NCI-H2081 (cell line): Measurements from ENCODE around the gene ICAM1.
"Not testable (repeated sequence)": the region's sequence is repeated elsewhere in the genome, so short reads cannot be mapped to it uniquely, and the experiment has no call there.

Source experiments
- DNase-seq, 2 experiments: peaks; one replicate each; lab custom pipeline; 2025; lab: John Stamatoyannopoulos, UW

The ICAM1 gene

GRCh38 chr19:10270616-10271394 lies at the start of gene ICAM1:
Gene ICAM1, plus strand, starts transcription at chr19:10271120. Its CDS starts 40 bp downstream, at chr19:10271160.
- no peak for DNase-seq

GRCh38 chr19:10222201-10222890 lies 48.6 kb upstream of the ICAM1 start:
- no peak for DNase-seq

- DNase-seq: no peak
Observed at GRCh38 chr19:10223488-10224213, 47.3 kb upstream of the ICAM1 start.

- DNase-seq: no peak
Observed at GRCh38 chr19:10224337-10224736, 46.6 kb upstream of the ICAM1 start.

- no peak for DNase-seq
Observed at GRCh38 chr19:10226021-10226375, 44.9 kb upstream of the ICAM1 start.

- DNase-seq: no peak
Observed at GRCh38 chr19:10226376-10227025, 44.4 kb upstream of the ICAM1 start.

GRCh38 chr19:10227026-10227971 lies 43.6 kb upstream of the ICAM1 start:
- DNase-seq: no peak

GRCh38 chr19:10228393-10228792 lies 42.5 kb upstream of the ICAM1 start:
- DNase-seq: no peak

GRCh38 chr19:10228920-10229319 lies 42.0 kb upstream of the ICAM1 start:
- DNase-seq: peak; percentile 26 to 36

GRCh38 chr19:10230173-10230860 lies 40.6 kb upstream of the ICAM1 start:
- no peak for DNase-seq

GRCh38 chr19:10230861-10231611 lies 39.9 kb upstream of the ICAM1 start, which contains the start of gene S1PR2:
Gene S1PR2, minus strand, starts transcription at chr19:10231331. Its CDS starts 6,426 bp downstream, at chr19:10224905.
- peak; percentile 55 to 66 for DNase-seq

GRCh38 chr19:10231612-10232228 lies 39.2 kb upstream of the ICAM1 start:
- DNase-seq: no peak

- no peak for DNase-seq
Observed at GRCh38 chr19:10233946-10234345, 37.0 kb upstream of the ICAM1 start.

- no peak for DNase-seq
Observed at GRCh38 chr19:10235003-10235402, 35.9 kb upstream of the ICAM1 start.

GRCh38 chr19:10235409-10235808 lies 35.5 kb upstream of the ICAM1 start:
- DNase-seq: not testable (repeated sequence)

GRCh38 chr19:10237702-10238101 lies 33.2 kb upstream of the ICAM1 start:
- peak in 1 of 2 experiments; percentile 3 for DNase-seq

- DNase-seq: peak; percentile 79 to 94
Observed at GRCh38 chr19:10238172-10238783, 32.6 kb upstream of the ICAM1 start.

- not testable (repeated sequence) for DNase-seq
Observed at GRCh38 chr19:10241826-10242449, 29.0 kb upstream of the ICAM1 start.
